HG03066 (cell line): Measurements from ENCODE around the gene TMEM63A.
"Not testable (repeated sequence)": the region's sequence is repeated elsewhere in the genome, so short reads cannot be mapped to it uniquely, and the experiment has no call there.

ENCODE experiments used
- ATAC-seq: cut with Tn5 transposase; IDR thresholded peaks from one replicate; pipeline ENCODE4 v1.9.1; 2021; ENCODE audit warnings: low read depth; ENCODE audit not compliant: unreplicated experiment

The TMEM63A gene

GRCh38 chr1:225909477-225909876 lies 27.3 kb upstream of the TMEM63A start:
- ATAC-seq: no peak

GRCh38 chr1:225908773-225909172 lies 26.6 kb upstream of the TMEM63A start:
- no peak for ATAC-seq

- no peak for ATAC-seq
These were observed 25.9 kb upstream of the TMEM63A start for GRCh38 chr1:225908013-225908640.

GRCh38 chr1:225907341-225907740 lies 25.2 kb upstream of the TMEM63A start:
- ATAC-seq: no peak

DNA sequence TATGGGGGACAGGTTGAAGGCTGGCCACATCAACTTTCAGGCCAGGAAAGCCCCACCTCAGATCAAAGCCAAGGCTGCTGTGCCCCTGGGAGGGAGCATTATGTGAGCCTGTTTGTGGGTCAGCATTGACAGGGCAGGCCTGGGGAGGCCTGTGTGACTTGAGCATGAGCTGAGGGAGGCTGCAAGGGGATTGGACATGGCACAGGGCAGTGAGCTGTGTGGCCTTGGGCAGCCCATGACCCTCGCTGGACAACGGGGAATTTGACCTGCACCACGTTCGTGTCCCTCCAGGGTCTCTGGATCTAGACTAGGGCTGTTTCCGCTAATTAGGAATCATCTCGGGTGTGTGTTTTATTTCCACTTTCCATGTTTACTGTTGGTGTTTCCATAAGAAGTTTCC lies 24.3 kb upstream of the TMEM63A start:
- no peak for ATAC-seq

- ATAC-seq: no peak
These were observed 21.4 kb upstream of the TMEM63A start for GRCh38 chr1:225903623-225904022.

- ATAC-seq: no peak
These were observed 17.1 kb upstream of the TMEM63A start for GRCh38 chr1:225899044-225899925.

DNA sequence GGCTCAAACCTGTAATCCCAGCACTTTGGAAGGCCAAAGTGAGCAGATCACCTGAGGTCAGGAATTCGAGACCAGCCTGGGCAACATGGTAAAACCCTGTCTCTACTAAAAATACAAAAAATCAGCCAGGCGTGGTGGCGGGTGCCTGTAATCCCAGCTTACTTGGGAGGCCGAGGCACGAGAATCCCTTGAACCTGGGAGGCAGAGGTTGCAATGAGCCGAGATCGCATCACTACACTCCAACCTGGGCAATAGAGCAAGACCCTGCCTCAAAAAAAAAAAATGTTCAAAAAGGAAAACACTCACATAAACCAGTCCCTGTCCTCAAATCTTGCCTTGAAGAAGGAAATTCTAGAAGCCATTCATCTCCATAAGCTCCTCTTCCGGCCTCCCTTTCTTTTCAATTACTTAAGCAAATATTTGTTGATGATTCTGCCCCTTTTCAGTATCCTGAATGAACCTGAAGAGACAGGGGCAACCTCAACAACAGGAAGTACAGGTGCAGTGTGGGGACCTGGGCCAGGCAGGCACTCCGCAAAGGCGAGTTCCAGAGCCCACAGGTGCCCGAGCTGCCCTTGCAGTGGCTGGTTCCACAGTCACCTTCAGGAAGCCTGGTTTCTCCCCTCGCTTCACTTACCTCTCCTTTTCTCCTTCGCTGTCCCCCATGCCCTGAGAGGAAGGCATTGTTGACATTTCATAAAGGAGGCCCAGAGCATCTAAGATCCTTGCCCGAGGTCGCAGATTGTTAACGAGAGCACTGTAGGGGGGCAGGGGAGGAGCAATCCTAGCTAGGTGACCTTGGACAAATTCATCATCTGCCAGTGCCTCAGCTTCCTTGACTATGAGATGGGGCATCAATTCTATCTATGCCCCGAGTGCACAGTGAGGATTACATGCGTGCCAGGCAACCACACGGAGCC lies 15.7 kb upstream of the TMEM63A start:
- ATAC-seq: no peak

GRCh38 chr1:225896937-225897549 lies 14.9 kb upstream of the TMEM63A start:
- ATAC-seq: peak; percentile 100

- ATAC-seq: no peak
These were observed 14.3 kb upstream of the TMEM63A start for GRCh38 chr1:225896494-225896893.

DNA sequence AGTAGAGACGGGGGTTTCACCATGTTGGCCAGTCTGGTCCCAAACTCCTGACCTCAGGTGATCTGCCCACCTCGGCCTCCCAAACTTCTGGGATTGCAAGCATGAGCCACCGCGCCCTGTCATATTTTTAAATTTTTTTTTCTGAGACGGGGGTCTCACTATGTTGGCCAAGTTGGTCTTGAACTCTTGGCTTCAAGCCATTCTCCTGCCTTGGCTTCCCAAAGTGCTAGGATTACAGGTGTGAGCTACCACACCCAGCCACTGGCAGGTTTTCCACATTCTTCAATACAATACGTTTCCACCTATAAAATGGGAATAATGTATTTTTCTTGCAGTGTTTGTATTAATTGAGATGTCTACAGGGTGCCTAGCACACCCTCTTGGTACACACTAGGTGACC lies 10.1 kb upstream of the TMEM63A start:
- no peak for ATAC-seq

GRCh38 chr1:225891229-225891972 lies 9.2 kb upstream of the TMEM63A start:
- no peak for ATAC-seq

GRCh38 chr1:225890346-225891228 lies 8.4 kb upstream of the TMEM63A start:
- no peak for ATAC-seq

DNA sequence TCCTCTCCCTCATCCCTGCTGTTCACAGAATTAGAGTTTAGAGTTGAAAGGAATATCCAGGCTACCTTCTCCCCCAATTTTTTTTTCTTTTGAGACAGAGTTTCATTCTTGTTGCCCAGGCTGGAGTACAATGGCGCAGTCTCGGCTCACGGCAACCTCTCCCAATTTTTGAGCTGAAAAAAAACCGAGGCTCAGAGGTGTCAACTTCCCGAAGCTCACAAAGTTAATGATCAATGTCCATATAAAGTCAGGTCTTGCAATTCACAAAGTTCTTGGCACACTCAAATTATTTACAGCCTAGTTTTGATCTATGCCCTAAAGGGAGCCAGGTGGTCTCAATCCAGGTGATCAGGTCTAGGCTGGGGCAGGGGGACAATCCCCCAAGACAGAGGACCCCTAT lies 7.6 kb upstream of the TMEM63A start:
- ATAC-seq: no peak

DNA sequence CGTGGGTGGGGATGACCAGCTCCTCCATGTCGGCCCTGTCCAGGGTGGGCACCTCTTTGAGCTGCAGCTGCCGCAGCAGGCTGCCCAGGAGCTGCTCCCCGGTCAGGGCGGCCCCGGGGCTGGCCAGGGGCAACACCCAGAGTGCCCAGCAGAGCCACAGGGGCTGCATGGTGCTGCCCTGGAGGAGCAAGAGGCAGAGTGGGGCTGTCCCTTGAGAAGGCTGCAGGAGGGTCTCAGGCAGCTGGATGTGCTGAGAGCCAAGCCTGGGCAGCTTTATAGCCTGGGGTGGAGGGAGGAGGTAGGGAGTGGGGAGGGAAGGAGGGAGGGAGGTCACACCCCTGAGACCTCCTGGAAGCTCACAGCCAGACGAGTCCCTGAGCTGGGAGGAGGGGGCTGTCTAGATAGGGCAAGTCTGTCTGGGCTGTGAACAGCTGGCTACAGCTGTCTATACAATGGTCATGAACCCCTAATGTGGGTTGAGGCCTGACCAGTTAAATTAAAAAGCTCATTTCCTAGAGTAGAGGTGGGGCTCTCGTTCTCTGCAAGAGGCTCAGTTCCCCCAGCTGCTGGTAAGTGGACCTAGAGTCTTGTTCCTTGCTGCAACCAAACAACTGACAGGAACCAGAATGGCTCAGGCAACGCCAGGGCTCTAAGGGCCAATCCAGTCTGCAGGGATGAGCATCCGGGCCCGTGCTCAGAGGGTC lies 6.9 kb upstream of the TMEM63A start, which contains the start of gene LEFTY1:
Gene LEFTY1 (minus strand): TSS at position 249 of the 704 bp plus-strand sequence. CDS start 80 bp downstream, at position 169.
- no peak for ATAC-seq

DNA sequence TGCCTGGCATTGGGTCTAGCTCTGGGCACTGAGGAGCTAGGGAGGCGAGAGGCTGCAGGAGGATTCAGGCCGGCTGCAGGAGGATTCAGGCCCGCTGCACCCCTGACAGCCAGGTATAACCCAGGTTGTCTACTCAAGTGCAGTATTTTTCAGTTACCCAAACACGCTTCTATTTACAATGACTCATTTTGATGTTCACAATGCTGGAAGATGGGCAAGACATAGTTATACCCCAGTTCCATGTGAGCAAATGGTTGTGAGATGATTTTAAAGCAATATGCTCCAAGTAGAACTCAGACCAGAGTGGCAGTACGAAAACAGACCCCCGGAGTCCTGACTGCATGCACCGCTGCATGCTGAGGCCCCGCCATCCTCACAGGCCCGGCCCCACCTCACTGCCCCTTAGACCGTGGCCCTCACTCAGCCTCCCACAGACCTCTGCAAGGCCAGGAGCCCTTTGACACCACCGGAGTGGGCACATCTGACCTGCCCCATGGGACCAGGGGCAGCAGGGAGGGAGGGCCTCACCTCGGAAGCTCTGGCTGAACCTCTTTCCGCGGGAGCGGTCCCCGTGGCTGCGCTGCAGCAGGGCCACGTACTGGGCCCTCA lies 6.2 kb upstream of the TMEM63A start:
- ATAC-seq: no peak

- not testable (repeated sequence) for ATAC-seq
These were observed 5.5 kb upstream of the TMEM63A start for GRCh38 chr1:225887554-225888288.
